Kidney tubule cell (primary cell): Measurements from ENCODE around the gene JMJD8.

Source experiments
- DNase-seq: peaks from one replicate; pipeline ENCODE4 v3.0.0-alpha.2; 2018; ENCODE audit warnings: low spot score

Gene JMJD8

GRCh38 chr16:721765-722540 is 37.8 kb upstream of the JMJD8 start:
- DNase-seq: no peak

GRCh38 chr16:720990-721764 is 37.0 kb upstream of the JMJD8 start, which contains the start of gene ANTKMT:
ANTKMT (plus strand) TSS chr16:721146; CDS start chr16:721275, 129 bp downstream.
- peak; percentile 90 for DNase-seq

GRCh38 chr16:720447-720989 is 36.4 kb upstream of the JMJD8 start:
- peak; percentile 77 for DNase-seq

- DNase-seq: peak; percentile 77
Measured at GRCh38 chr16:719815-720446, 35.8 kb upstream of the JMJD8 start.

GRCh38 chr16:718922-719321 is 34.8 kb upstream of the JMJD8 start:
- DNase-seq: no peak

GRCh38 chr16:718389-718788 is 34.3 kb upstream of the JMJD8 start:
- no peak for DNase-seq

GRCh38 chr16:717450-718245 is 33.5 kb upstream of the JMJD8 start:
- no peak for DNase-seq

- no peak for DNase-seq
Measured at GRCh38 chr16:716768-717325, 32.7 kb upstream of the JMJD8 start.

GRCh38 chr16:716200-716568 is 32.0 kb upstream of the JMJD8 start:
- DNase-seq: peak; percentile 65

- peak; percentile 37 for DNase-seq
Measured at GRCh38 chr16:715477-716199, 31.5 kb upstream of the JMJD8 start.

- peak; percentile 89 for DNase-seq
Measured at GRCh38 chr16:714558-715476, 30.7 kb upstream of the JMJD8 start, which contains the start of gene METRN. METRN (plus strand) TSS chr16:715118; CDS start chr16:715290, 172 bp downstream.

GRCh38 chr16:714079-714478 is 29.9 kb upstream of the JMJD8 start:
- peak; percentile 56 for DNase-seq

GRCh38 chr16:712740-713250 is 28.7 kb upstream of the JMJD8 start:
- DNase-seq: peak; percentile 98

GRCh38 chr16:711548-712320 is 27.6 kb upstream of the JMJD8 start:
- peak; percentile 76 for DNase-seq

GRCh38 chr16:711084-711483 is 26.9 kb upstream of the JMJD8 start:
- DNase-seq: no peak

GRCh38 chr16:710500-711075 is 26.5 kb upstream of the JMJD8 start:
- DNase-seq: no peak

- DNase-seq: peak; percentile 86
Measured at GRCh38 chr16:709566-710499, 25.7 kb upstream of the JMJD8 start.
